Activated CD8-positive, alpha-beta memory T cell treated with anti-CD3 and anti-CD28 coated beads for 36 hours (primary cell): ENCODE data around the gene RNASE4. TPM values are rescaled to one million over a fixed set of nuclear protein-coding genes. Genes with fewer than 3 reads are reported as not detected.

Source experiments
- total RNA-seq, 2 experiments: library from RNA; stranded (reverse); gene quantifications; one replicate each; pipeline ENCODE4 v1.2.3, GENCODE V29; 2021

RNASE4 gene
- total RNA-seq, 2 experiments from 2014 or later, result 0.10 to 0.57 TPM

Other genes starting within 250 kb of the RNASE4 start
- gene KLHL33, start 248.4 kb upstream of the RNASE4 start, total RNA-seq, result under 1 TPM; 0.06 to 0.11 TPM
- gene OSGEP, start 229.7 kb upstream of the RNASE4 start, total RNA-seq, result 10 to 100 TPM; 54.0 to 55.4 TPM
- 100 to 1,000 TPM; 243 to 246 TPM for gene APEX1, start 229.3 kb upstream of the RNASE4 start, total RNA-seq
- gene PIP4P1, start 223.1 kb upstream of the RNASE4 start, total RNA-seq, result 10 to 100 TPM; 27.1 to 28.0 TPM
- 100 to 1,000 TPM; 212 to 219 TPM for gene PNP, start 215.2 kb upstream of the RNASE4 start, total RNA-seq
- under 1 TPM; 0.21 to 0.30 TPM for gene RNASE10, start 179.0 kb upstream of the RNASE4 start, total RNA-seq
- not detected for gene RNASE9, start 123.5 kb upstream of the RNASE4 start, total RNA-seq
- gene RNASE11, start 96.6 kb upstream of the RNASE4 start, total RNA-seq, result not detected
- not detected for gene RNASE12, start 93.2 kb upstream of the RNASE4 start, total RNA-seq
- not detected for gene OR6S1, start 42.9 kb upstream of the RNASE4 start, total RNA-seq
- under 1 TPM; 0.34 to 0.99 TPM for gene ANG, start 4.2 kb downstream of the RNASE4 start, total RNA-seq
- not detected for gene EDDM3A, start 61.3 kb downstream of the RNASE4 start, total RNA-seq
- gene EDDM3B, start 83.8 kb downstream of the RNASE4 start, total RNA-seq, result not detected
- under 1 TPM; 0.34 to 0.40 TPM for gene RNASE6, start 96.7 kb downstream of the RNASE4 start, total RNA-seq
- not detected for gene RNASE1, start 118.3 kb downstream of the RNASE4 start, total RNA-seq
- not detected for gene RNASE3, start 206.8 kb downstream of the RNASE4 start, total RNA-seq